Heart left ventricle (tissue), 13 donors: ENCODE data around the gene RBM4B.

ENCODE experiments used
- CTCF ChIP-seq, 12 donors: fragments of 200-600 bp; sonication (generic) in 4 of 12; IDR thresholded peaks; one replicate each; pipeline versions ENCODE4 v1.5.0 to v1.8.0; 2018 to 2022; ENCODE audit warnings: antibody characterized with exemption in 12 of 12, mild to moderate bottlenecking in 5 of 12
- POLR2A ChIP-seq, 2 donors: fragments of 450-650 bp; IDR thresholded peaks; one replicate each; pipeline ENCODE4 v1.6.1; 2017; ENCODE audit warnings: antibody characterized with exemption in 2 of 2, mild to moderate bottlenecking in 2 of 2, moderate library complexity in 2 of 2
- donor health status: ischemic (EF 13 %, LVEDD 7.1; RV severe dilation, severe dysfunction).
- donor health status: DM: no; HTN: yes; CAD: no.
- donor health status: DM: no; HTN: no; CAD: no.
- donor health status: ischemic (EF 25% LVEDD 6.9; RV normal size, moderate dysfunction).
- donor health status: ischemic (EF 25% LVEDD 5.7; RV mildly dilated, moderate dysfunction).
- donor health status: ischemic (EF 35%, LVEDD 5.7; RV mildly dilated, moderate dysfunction).
- donor health status: nonischemic (EF 11% LVEDD 7.7; RV severe dilation, severe dysfunction).
- donor health status: DM: yes; HTN: yes; CAD: no.
- donor health status: PGD.
- donor health status: ischemic (EF 29% LVEDD 5.4; RV normal size, mild dysfunction).
- donor health status: nonischemic (EF 23%, LVEDD 6.1; RV moderate dilation, normal function).

DNA sequence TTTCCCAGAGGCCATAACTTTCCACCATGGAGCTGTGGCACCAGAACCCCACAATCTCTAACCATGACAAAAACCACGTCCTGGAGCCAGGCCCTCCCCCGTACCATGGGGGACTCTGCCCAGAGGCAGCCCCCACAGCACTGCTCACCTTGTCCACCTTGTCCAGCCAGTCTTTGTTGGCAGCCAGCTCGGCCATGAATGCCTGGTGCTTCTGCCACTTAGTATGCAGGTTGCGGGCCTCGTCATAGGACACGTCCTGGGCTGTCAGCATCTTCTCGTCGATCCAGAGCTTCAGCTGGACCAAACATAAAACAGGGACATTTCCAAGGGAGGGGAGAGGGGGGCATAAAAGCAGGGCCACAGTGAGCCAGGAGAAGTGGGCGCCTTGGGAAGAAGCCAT, 20.8 kb upstream of the RBM4B start:
- TF ChIP-seq POLR2A (IDR thresholded peaks at IDR 0.05) (no peak), CTCF (IDR thresholded peaks at IDR 0.05) (no peak)
